Thyroid gland (tissue), 4 donors: ENCODE measurements around the gene ZBTB6.

Experiments
- POLR2A ChIP-seq, 2 donors: fragments of 450-650 bp; IDR thresholded peaks; one replicate each; pipeline ENCODE4 v1.6.1; 2017; ENCODE audit warnings: antibody characterized with exemption in 2 of 2, mild to moderate bottlenecking in 2 of 2, moderate library complexity in 1 of 2
- TF ChIP-seq, protein P1 (sequence below), 6 experiments: fragments of 200-600 bp in 3 of 6; fragments of 450-650 bp in 3 of 6; sonication (generic) in 3 of 6; IDR thresholded peaks; one replicate each; pipeline ENCODE4 v1.5.1; 2016 to 2019; ENCODE audit warnings: antibody characterized with exemption in 6 of 6, mild to moderate bottlenecking in 2 of 6, inconsistent platforms in 1 of 6, moderate library complexity in 1 of 6

GRCh38 chr9:122866079-122866478 lies 47.0 kb downstream of the ZBTB6 start:
- TF ChIP-seq, protein P1, sequence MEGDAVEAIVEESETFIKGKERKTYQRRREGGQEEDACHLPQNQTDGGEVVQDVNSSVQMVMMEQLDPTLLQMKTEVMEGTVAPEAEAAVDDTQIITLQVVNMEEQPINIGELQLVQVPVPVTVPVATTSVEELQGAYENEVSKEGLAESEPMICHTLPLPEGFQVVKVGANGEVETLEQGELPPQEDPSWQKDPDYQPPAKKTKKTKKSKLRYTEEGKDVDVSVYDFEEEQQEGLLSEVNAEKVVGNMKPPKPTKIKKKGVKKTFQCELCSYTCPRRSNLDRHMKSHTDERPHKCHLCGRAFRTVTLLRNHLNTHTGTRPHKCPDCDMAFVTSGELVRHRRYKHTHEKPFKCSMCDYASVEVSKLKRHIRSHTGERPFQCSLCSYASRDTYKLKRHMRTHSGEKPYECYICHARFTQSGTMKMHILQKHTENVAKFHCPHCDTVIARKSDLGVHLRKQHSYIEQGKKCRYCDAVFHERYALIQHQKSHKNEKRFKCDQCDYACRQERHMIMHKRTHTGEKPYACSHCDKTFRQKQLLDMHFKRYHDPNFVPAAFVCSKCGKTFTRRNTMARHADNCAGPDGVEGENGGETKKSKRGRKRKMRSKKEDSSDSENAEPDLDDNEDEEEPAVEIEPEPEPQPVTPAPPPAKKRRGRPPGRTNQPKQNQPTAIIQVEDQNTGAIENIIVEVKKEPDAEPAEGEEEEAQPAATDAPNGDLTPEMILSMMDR (IDR thresholded peaks at IDR 0.05), result no peak
- no peak for TF ChIP-seq POLR2A (IDR thresholded peaks at IDR 0.05)
